Dermis microvascular lymphatic vessel endothelial cell (primary cell): ENCODE measurements around the gene TUBB3. TPM values are rescaled to one million over a fixed set of nuclear protein-coding genes. Genes with fewer than 3 reads are reported as not detected.

Experiments
- total RNA-seq: library from RNA; depleted of rRNA; stranded (reverse); fragments of >200 nt; gene quantifications from 2 replicates; pipeline ENCODE4 v1.2.1, GENCODE V29; 2014

Gene TUBB3
- total RNA-seq, 1 donor from 2014 or later: 137 TPM

Other genes starting within 250 kb of the TUBB3 start
- gene CDK10, start 236.7 kb upstream of the TUBB3 start, total RNA-seq: 28.2 and 37.7 TPM in 2 replicates
- gene SPATA2L, start 221.6 kb upstream of the TUBB3 start, total RNA-seq: 10.0 and 17.4 TPM in 2 replicates
- 4.1 and 8.6 TPM in 2 replicates for gene VPS9D1, start 202.4 kb upstream of the TUBB3 start, total RNA-seq
- gene ZNF276, start 201.8 kb upstream of the TUBB3 start, total RNA-seq: 9.0 and 18.0 TPM in 2 replicates
- 8.9 and 12.1 TPM in 2 replicates for gene FANCA, start 106.7 kb upstream of the TUBB3 start, total RNA-seq
- gene SPIRE2, start 94.9 kb upstream of the TUBB3 start, total RNA-seq: 1.0 and 2.4 TPM in 2 replicates
- 132 and 154 TPM in 2 replicates for gene TCF25, start 49.8 kb upstream of the TUBB3 start, total RNA-seq
- 1.0 and 1.1 TPM in 2 replicates for gene MC1R, start 4.5 kb upstream of the TUBB3 start, total RNA-seq
- gene DEF8, start 25.4 kb downstream of the TUBB3 start, total RNA-seq: 83.8 and 95.1 TPM in 2 replicates
- 12.3 and 15.6 TPM in 2 replicates for gene DBNDD1, start 96.1 kb downstream of the TUBB3 start, total RNA-seq
- not detected in 2 replicates for gene PRDM7, start 154.0 kb downstream of the TUBB3 start, total RNA-seq